ENCODE results near the gene LRFN5. TPM values are rescaled to one million over a fixed set of nuclear protein-coding genes. Genes with fewer than 3 reads are reported as not detected.

The LRFN5 gene
- total and polyA plus RNA-seq, 9 donors: 0.71 to 6.1 (median 2.1) TPM

DNA sequence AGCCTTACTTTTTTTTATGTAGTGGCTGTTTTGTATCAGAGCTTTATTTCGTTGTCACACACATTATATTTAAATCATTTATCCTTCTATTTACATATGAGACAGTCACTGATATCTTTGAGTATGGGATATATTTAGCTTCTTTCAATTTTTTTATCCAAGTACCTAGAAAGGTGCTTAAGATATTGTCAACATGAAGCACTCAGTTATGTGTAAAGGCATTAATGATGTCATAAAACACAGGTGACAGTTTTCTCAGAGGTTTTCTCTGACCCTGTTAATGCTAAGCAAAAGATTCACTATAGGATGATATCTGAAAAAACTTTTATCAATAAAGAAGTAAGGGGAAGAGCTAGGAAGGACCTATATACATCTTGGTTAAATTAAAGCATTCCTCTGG is 23.2 kb downstream of the LRFN5 start:
- no peaks in the 10 kb centered on the region for H3K27me3 ChIP-seq
- H3K4me1 ChIP-seq (ENCODE audit: insufficient read depth): no peaks in the 10 kb centered on the region
- no peak overlapping the region for H3K27ac ChIP-seq
- no peaks in the 10 kb centered on the region for H3K9me3 ChIP-seq
- intact Hi-C loops (cut with DNase I): no loop called here
- no peak for DNase-seq
- TF ChIP-seq POLR2A (IDR thresholded peaks at IDR 0.05) (no peak), CTCF (IDR thresholded peaks at IDR 0.05) (no peak), EP300 (IDR thresholded peaks at IDR 0.05) (no peak)
- no peaks in the 10 kb centered on the region for H3K36me3 ChIP-seq
- 84 to 94% (median 85%) methylated on average over 1 of the region's 1 CpG for WGBS, 3 donors
- H3K4me3 ChIP-seq: no peak overlapping the region

GRCh38 chr14:41634286-41634685 is 27.6 kb downstream of the LRFN5 start:
- TF ChIP-seq CTCF (IDR thresholded peaks at IDR 0.05): no peak
- TF ChIP-seq EP300 (IDR thresholded peaks at IDR 0.05): no peak
- no peak for TF ChIP-seq POLR2A (IDR thresholded peaks at IDR 0.05)
- no peak for DNase-seq
- intact Hi-C loops (cut with DNase I): no loop called here
- Histone ChIP-seq H3K27me3 (no peaks in the 10 kb centered on the region), H3K9me3 (no peaks in the 10 kb centered on the region), H3K36me3 (no peaks in the 10 kb centered on the region), H3K27ac (no peak overlapping the region), H3K4me1 (ENCODE audit: insufficient read depth) (no peaks in the 10 kb centered on the region), H3K4me3 (no peak overlapping the region)
- 52 to 68% (median 64%) methylated on average over 3 of the region's 3 CpGs for WGBS, 3 donors

- no peaks in the 10 kb centered on the region for H3K4me1 ChIP-seq (ENCODE audit: insufficient read depth)
- no peak for DNase-seq
- H3K4me3 ChIP-seq: no peak overlapping the region
- intact Hi-C loops (cut with DNase I): no loop called here
- no peaks in the 10 kb centered on the region for H3K27me3 ChIP-seq
- 58 to 64% (median 59%) methylated on average over 2 of the region's 2 CpGs for WGBS, 3 donors
- no peaks in the 10 kb centered on the region for H3K36me3 ChIP-seq
- H3K9me3 ChIP-seq: no peaks in the 10 kb centered on the region
- H3K27ac ChIP-seq: no peak overlapping the region
- TF ChIP-seq POLR2A (IDR thresholded peaks at IDR 0.05) (no peak), CTCF (IDR thresholded peaks at IDR 0.05) (no peak), EP300 (IDR thresholded peaks at IDR 0.05) (no peak)
Measured at GRCh38 chr14:41636492-41637392, 30.1 kb downstream of the LRFN5 start.

GRCh38 chr14:41641690-41642089 is 35.0 kb downstream of the LRFN5 start:
- Histone ChIP-seq H3K4me1 (ENCODE audit: insufficient read depth) (no peaks in the 10 kb centered on the region), H3K27me3 (no peaks in the 10 kb centered on the region), H3K27ac (no peak overlapping the region), H3K4me3 (no peak overlapping the region), H3K36me3 (no peaks in the 10 kb centered on the region), H3K9me3 (no peaks in the 10 kb centered on the region)
- WGBS, 3 donors: 91 to 97% (median 95%) methylated on average over 1 of the region's 1 CpG
- intact Hi-C loops (cut with DNase I): no loop called here
- no peak for DNase-seq
- TF ChIP-seq POLR2A (IDR thresholded peaks at IDR 0.05) (no peak), EP300 (IDR thresholded peaks at IDR 0.05) (no peak), CTCF (IDR thresholded peaks at IDR 0.05) (no peak)
